Measurements from ENCODE around the gene FBXO45. TPM values are rescaled to one million over a fixed set of nuclear protein-coding genes. Genes with fewer than 3 reads are reported as not detected.

The FBXO45 gene
- total and polyA plus RNA-seq, 9 of the 15 experiments (the other 6 are each of a cell fraction or from before 2014, with no cell fraction given): 15.2 to 52.8 (median 37.0) TPM

DNA sequence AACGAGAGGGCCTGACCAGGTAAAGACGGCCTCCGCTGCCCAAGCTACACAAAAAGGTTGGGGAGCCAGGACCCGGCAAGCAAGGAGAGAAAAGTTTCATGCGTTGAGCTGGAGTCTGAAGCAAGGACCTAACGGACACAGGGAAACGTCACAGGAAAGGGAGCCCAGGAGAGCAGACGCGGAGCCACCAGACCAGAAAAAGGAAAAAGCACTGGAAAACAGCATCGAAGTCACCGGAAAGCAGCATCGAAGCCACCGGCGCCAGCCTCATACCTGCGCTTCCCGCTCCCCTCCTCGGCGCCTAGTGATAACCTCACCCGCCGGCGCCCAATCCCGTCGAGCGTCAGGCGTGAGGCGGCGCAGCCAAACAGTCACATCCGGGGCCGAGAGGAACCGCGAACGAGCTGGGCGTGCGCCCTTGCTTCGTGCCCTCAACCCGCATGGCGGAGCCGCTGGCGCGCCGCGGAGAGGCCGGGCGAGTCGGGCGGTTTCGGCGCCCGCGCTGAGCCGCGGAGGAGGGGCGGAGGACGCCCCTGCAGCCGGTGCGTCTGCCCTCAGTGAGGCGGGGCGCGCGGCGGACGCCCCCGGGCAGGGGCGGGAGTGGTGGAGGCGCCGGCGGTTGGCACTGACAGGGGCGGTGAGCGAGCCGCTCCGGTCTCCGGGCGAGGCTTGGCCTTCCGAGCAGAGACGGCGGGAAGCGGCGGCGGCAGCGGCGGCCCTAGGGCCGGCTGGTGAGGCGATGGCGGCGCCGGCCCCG is at the start of gene FBXO45, which contains the start of gene WDR53 (continued):
- TF ChIP-seq ILK (tag; IDR thresholded peaks at IDR 0.05; ENCODE audit: borderline replicate concordance, low read depth): no peak
- peak; percentile 100 for TF ChIP-seq CREB1 (IDR thresholded peaks at IDR 0.05)
- TF ChIP-seq CREB1 (CRISPR knock-in tag; IDR thresholded peaks at IDR 0.05): peak; percentile 99
- TF ChIP-seq, protein P1, sequence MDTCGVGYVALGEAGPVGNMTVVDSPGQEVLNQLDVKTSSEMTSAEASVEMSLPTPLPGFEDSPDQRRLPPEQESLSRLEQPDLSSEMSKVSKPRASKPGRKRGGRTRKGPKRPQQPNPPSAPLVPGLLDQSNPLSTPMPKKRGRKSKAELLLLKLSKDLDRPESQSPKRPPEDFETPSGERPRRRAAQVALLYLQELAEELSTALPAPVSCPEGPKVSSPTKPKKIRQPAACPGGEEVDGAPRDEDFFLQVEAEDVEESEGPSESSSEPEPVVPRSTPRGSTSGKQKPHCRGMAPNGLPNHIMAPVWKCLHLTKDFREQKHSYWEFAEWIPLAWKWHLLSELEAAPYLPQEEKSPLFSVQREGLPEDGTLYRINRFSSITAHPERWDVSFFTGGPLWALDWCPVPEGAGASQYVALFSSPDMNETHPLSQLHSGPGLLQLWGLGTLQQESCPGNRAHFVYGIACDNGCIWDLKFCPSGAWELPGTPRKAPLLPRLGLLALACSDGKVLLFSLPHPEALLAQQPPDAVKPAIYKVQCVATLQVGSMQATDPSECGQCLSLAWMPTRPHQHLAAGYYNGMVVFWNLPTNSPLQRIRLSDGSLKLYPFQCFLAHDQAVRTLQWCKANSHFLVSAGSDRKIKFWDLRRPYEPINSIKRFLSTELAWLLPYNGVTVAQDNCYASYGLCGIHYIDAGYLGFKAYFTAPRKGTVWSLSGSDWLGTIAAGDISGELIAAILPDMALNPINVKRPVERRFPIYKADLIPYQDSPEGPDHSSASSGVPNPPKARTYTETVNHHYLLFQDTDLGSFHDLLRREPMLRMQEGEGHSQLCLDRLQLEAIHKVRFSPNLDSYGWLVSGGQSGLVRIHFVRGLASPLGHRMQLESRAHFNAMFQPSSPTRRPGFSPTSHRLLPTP (IDR thresholded peaks at IDR 0.05; ENCODE audit: borderline replicate concordance, extremely low read depth, insufficient read length): no peak
- TF ChIP-seq, protein P2, sequence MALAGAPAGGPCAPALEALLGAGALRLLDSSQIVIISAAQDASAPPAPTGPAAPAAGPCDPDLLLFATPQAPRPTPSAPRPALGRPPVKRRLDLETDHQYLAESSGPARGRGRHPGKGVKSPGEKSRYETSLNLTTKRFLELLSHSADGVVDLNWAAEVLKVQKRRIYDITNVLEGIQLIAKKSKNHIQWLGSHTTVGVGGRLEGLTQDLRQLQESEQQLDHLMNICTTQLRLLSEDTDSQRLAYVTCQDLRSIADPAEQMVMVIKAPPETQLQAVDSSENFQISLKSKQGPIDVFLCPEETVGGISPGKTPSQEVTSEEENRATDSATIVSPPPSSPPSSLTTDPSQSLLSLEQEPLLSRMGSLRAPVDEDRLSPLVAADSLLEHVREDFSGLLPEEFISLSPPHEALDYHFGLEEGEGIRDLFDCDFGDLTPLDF (CRISPR knock-in tag; IDR thresholded peaks at IDR 0.05): peak; percentile 95
- no peak for TF ChIP-seq ZNF586 (CRISPR knock-in tag; conservative IDR thresholded peaks at IDR 0.05)
- peak; percentile 79; the same call in 1 of the 2 replicates for TF ChIP-seq NR2C2 (CRISPR knock-in tag; IDR thresholded peaks at IDR 0.05)
- TF ChIP-seq NR2C2 (tag; IDR thresholded peaks at IDR 0.05): peak; percentile 89
- no peak for TF ChIP-seq GABPB2 (CRISPR knock-in tag; conservative IDR thresholded peaks at IDR 0.05)
- TF ChIP-seq SMC3 (conservative IDR thresholded peaks at IDR 0.05; ENCODE audit: insufficient read depth, low read depth, low read length): no peak
- no peak for TF ChIP-seq GATA2 (CRISPR knock-in tag; IDR thresholded peaks at IDR 0.05)
- TF ChIP-seq, protein P3, sequence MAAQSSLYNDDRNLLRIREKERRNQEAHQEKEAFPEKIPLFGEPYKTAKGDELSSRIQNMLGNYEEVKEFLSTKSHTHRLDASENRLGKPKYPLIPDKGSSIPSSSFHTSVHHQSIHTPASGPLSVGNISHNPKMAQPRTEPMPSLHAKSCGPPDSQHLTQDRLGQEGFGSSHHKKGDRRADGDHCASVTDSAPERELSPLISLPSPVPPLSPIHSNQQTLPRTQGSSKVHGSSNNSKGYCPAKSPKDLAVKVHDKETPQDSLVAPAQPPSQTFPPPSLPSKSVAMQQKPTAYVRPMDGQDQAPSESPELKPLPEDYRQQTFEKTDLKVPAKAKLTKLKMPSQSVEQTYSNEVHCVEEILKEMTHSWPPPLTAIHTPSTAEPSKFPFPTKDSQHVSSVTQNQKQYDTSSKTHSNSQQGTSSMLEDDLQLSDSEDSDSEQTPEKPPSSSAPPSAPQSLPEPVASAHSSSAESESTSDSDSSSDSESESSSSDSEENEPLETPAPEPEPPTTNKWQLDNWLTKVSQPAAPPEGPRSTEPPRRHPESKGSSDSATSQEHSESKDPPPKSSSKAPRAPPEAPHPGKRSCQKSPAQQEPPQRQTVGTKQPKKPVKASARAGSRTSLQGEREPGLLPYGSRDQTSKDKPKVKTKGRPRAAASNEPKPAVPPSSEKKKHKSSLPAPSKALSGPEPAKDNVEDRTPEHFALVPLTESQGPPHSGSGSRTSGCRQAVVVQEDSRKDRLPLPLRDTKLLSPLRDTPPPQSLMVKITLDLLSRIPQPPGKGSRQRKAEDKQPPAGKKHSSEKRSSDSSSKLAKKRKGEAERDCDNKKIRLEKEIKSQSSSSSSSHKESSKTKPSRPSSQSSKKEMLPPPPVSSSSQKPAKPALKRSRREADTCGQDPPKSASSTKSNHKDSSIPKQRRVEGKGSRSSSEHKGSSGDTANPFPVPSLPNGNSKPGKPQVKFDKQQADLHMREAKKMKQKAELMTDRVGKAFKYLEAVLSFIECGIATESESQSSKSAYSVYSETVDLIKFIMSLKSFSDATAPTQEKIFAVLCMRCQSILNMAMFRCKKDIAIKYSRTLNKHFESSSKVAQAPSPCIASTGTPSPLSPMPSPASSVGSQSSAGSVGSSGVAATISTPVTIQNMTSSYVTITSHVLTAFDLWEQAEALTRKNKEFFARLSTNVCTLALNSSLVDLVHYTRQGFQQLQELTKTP (IDR thresholded peaks at IDR 0.05; ENCODE audit: low read depth in 1 of 2, partially characterized antibody in 2 of 2): peak in 1 of 2 experiments; percentile 66
- TF ChIP-seq L3MBTL2 (IDR thresholded peaks at IDR 0.05): peak; percentile 89
- TF ChIP-seq ZNF224 (CRISPR knock-in tag; IDR thresholded peaks at IDR 0.05): no peak
- no peak for TF ChIP-seq CBFA2T2 (conservative IDR thresholded peaks at IDR 0.05)
- peak; percentile 97 for TF ChIP-seq PHF20 (IDR thresholded peaks at IDR 0.05; ENCODE audit: partially characterized antibody)
- TF ChIP-seq ZNF316 (IDR thresholded peaks at IDR 0.05): 0 out of 2 replicates have a peak, but pooled peaks have one; percentile 19
- 0 out of 2 replicates have a peak, but pooled peaks have one; percentile 53 for TF ChIP-seq ERF (CRISPR knock-in tag; IDR thresholded peaks at IDR 0.05)
- no peak for TF ChIP-seq PHB2 (IDR thresholded peaks at IDR 0.05; ENCODE audit: low read depth)
- no peak for TF ChIP-seq ZNF197 (CRISPR knock-in tag; IDR thresholded peaks at IDR 0.05; ENCODE audit: low read depth)
- TF ChIP-seq MECOM (CRISPR knock-in tag; IDR thresholded peaks at IDR 0.05): no peak
- no peak for TF ChIP-seq ZZZ3 (IDR thresholded peaks at IDR 0.05)
